Upper lobe of right lung (tissue), 1 donor: ENCODE data around the gene CFH. TPM values are rescaled to one million over a fixed set of nuclear protein-coding genes. Genes with fewer than 3 reads are reported as not detected.
"Not testable (repeated sequence)": the region's sequence is repeated elsewhere in the genome, so short reads cannot be mapped to it uniquely, and the experiment has no call there.

Experiments
- ATAC-seq: fragments of 200-7000 bp; cut with Tn5 transposase; one replicate; pipeline ENCODE4 v1.9.1; 2020; ENCODE audit warnings: mild to moderate bottlenecking, moderate library complexity
- DNase-seq: peaks from one replicate; pipeline ENCODE4 v3.0.0-alpha.2; 2020
- H3K27ac ChIP-seq: fragments of 200-600 bp; one replicate; pipeline ENCODE4 v1.8.0; 2022
- H3K27me3 ChIP-seq: fragments of 200-600 bp; one replicate; pipeline ENCODE4 v1.8.0; 2022; ENCODE audit warnings: mild to moderate bottlenecking
- H3K36me3 ChIP-seq: fragments of 200-600 bp; one replicate; pipeline ENCODE4 v1.8.0; 2022
- H3K4me1 ChIP-seq: fragments of 200-600 bp; one replicate; pipeline ENCODE4 v1.8.0; 2022
- H3K4me3 ChIP-seq: fragments of 200-600 bp; one replicate; pipeline ENCODE4 v1.8.0; 2022; ENCODE audit warnings: mild to moderate bottlenecking
- H3K9me3 ChIP-seq: fragments of 200-600 bp; one replicate; pipeline ENCODE4 v1.8.0; 2022
- intact Hi-C: fragments of 100-400 bp; cut with DNase I; formaldehyde crosslinking; loops from one replicate; pipeline ENCODE4 v1.11.0; 2022
- total RNA-seq: library from RNA; stranded (reverse); fragmentation: NEBNext Ultra II Directional; extraction: Animal tissue kit (Norgen Biotek cat#: 25700); gene quantifications from one replicate; pipeline ENCODE4 v1.2.1, GENCODE V29; 2021
- TF ChIP-seq, protein P1 (sequence below): fragments of 200-600 bp; IDR thresholded peaks from one replicate; pipeline ENCODE4 v1.8.0; 2022; ENCODE audit warnings: antibody characterized with exemption
- donor health status: DM: no; HTN: yes; CAD: no; lungs with severe emphysema.

CFH gene
- total RNA-seq, 1 donor from 2014 or later, result 78.5 TPM

- no peak for DNase-seq
- H3K36me3 ChIP-seq, result no peaks in the 10 kb centered on the region
- no peaks in the 10 kb centered on the region for H3K4me1 ChIP-seq
- no peak overlapping the region for H3K27ac ChIP-seq
- H3K4me3 ChIP-seq, result no peak overlapping the region
- no peak for ATAC-seq
- no peaks in the 10 kb centered on the region for H3K9me3 ChIP-seq
- H3K27me3 ChIP-seq, result no peaks in the 10 kb centered on the region
- intact Hi-C loops, result no loop called here
- TF ChIP-seq, protein P1, sequence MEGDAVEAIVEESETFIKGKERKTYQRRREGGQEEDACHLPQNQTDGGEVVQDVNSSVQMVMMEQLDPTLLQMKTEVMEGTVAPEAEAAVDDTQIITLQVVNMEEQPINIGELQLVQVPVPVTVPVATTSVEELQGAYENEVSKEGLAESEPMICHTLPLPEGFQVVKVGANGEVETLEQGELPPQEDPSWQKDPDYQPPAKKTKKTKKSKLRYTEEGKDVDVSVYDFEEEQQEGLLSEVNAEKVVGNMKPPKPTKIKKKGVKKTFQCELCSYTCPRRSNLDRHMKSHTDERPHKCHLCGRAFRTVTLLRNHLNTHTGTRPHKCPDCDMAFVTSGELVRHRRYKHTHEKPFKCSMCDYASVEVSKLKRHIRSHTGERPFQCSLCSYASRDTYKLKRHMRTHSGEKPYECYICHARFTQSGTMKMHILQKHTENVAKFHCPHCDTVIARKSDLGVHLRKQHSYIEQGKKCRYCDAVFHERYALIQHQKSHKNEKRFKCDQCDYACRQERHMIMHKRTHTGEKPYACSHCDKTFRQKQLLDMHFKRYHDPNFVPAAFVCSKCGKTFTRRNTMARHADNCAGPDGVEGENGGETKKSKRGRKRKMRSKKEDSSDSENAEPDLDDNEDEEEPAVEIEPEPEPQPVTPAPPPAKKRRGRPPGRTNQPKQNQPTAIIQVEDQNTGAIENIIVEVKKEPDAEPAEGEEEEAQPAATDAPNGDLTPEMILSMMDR, result no peak
Observed at GRCh38 chr1:196734460-196734859, 82.6 kb downstream of the CFH start.

GRCh38 chr1:196738730-196739129 lies 86.9 kb downstream of the CFH start:
- Histone ChIP-seq H3K27ac (no peak overlapping the region), H3K4me3 (no peak overlapping the region), H3K4me1 (no peaks in the 10 kb centered on the region), H3K36me3 (no peaks in the 10 kb centered on the region), H3K27me3 (no peaks in the 10 kb centered on the region), H3K9me3 (no peaks in the 10 kb centered on the region)
- intact Hi-C loops, result no loop called here
- ATAC-seq (no peak), DNase-seq (no peak)
- TF ChIP-seq, protein P1, result no peak

GRCh38 chr1:196743244-196743643 lies 91.4 kb downstream of the CFH start:
- ATAC-seq, H3K27me3 ChIP-seq, H3K9me3 ChIP-seq, H3K4me3 ChIP-seq, H3K4me1 ChIP-seq, H3K27ac ChIP-seq, DNase-seq, intact Hi-C loops, H3K36me3 ChIP-seq: not testable (repeated sequence)
- TF ChIP-seq, protein P1, result peak; percentile 36

GRCh38 chr1:196765019-196765740 lies 113.3 kb downstream of the CFH start:
- H3K4me1 ChIP-seq, H3K27ac ChIP-seq, intact Hi-C loops, ATAC-seq, H3K4me3 ChIP-seq, H3K9me3 ChIP-seq, DNase-seq, H3K27me3 ChIP-seq, H3K36me3 ChIP-seq: not testable (repeated sequence)

- H3K4me3 ChIP-seq, ATAC-seq, H3K27me3 ChIP-seq, H3K36me3 ChIP-seq, H3K4me1 ChIP-seq, DNase-seq, H3K9me3 ChIP-seq, intact Hi-C loops, H3K27ac ChIP-seq: not testable (repeated sequence)
Observed at GRCh38 chr1:196769823-196770222, 118.0 kb downstream of the CFH start.

DNA sequence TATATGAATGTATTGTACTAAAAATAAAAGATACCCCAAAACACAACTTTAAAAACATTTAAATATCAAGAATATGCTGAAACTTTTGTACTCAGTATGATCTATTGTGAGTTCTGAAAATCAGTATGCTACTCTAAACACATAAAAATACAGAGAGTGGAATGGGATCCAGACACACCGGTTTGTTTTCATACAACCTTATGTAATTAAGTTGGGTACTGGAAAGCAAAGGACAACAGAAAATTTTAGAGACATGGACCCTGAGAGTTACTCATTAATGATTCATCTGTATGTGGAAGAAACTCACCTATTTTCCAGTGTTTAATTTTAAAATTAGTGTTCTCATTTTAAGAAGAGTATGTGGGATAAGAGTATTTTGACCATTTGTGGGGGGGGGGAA lies 121.9 kb downstream of the CFH start:
- no peaks in the 10 kb centered on the region for H3K27me3 ChIP-seq
- DNase-seq, result no peak
- H3K4me1 ChIP-seq, result no peaks in the 10 kb centered on the region
- intact Hi-C loops, result no loop called here
- H3K9me3 ChIP-seq, result no peaks in the 10 kb centered on the region
- H3K4me3 ChIP-seq, result no peak overlapping the region
- no peak for ATAC-seq
- no peak overlapping the region for H3K27ac ChIP-seq
- no peaks in the 10 kb centered on the region for H3K36me3 ChIP-seq
- TF ChIP-seq, protein P1, result no peak

DNA sequence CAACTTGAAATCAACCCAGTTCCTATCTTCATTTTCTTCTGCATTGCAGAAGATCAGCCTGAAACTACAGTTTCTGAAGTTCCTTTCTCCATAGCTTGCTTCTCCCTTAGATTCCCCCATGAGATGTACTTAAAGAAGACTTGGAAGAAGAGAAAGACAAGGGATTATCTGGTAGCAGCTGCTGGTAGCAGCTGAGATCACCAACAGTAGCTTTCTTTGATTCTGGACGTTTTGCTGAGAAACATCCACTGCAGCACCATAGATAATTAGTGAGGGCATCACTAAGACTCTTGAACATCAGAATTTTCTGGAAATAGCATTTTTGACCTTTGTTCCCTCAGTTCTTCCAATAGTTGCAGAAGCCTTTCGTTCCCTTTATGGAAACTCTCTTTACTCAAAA lies 122.3 kb downstream of the CFH start:
- ATAC-seq, result no peak
- intact Hi-C loops, result no loop called here

More for the DNA sequence above, 122.3 kb downstream of the CFH start:
- DNase-seq, result no peak
- Histone ChIP-seq H3K36me3 (no peaks in the 10 kb centered on the region), H3K27ac (no peak overlapping the region), H3K9me3 (no peaks in the 10 kb centered on the region), H3K27me3 (no peaks in the 10 kb centered on the region), H3K4me3 (no peak overlapping the region), H3K4me1 (no peaks in the 10 kb centered on the region)
- TF ChIP-seq, protein P1, result no peak
